Mucosa of rectum (tissue), 2 donors: ENCODE data around the gene PKP1.

Source experiments
- H3K27ac ChIP-seq, 2 donors: one replicate each; pipeline ENCODE4 v1.7.0; 2013; ENCODE audit warnings: inconsistent platforms in 2 of 2, low read depth in 2 of 2, low read length in 2 of 2
- H3K27me3 ChIP-seq, 2 donors: one replicate each; pipeline ENCODE4 v1.7.0; 2013; ENCODE audit warnings: low read length in 2 of 2; ENCODE audit not compliant: control insufficient read depth in 2 of 2, insufficient read depth in 2 of 2
- H3K36me3 ChIP-seq, 2 donors: one replicate each; pipeline ENCODE4 v1.7.0; 2013; ENCODE audit warnings: low read length in 2 of 2; ENCODE audit not compliant: control insufficient read depth in 2 of 2, insufficient read depth in 2 of 2
- H3K4me1 ChIP-seq, 2 donors: one replicate each; pipeline ENCODE4 v1.7.0; 2013; ENCODE audit warnings: low read length in 2 of 2, mild to moderate bottlenecking in 1 of 2; ENCODE audit not compliant: control insufficient read depth in 2 of 2, insufficient read depth in 2 of 2
- H3K4me3 ChIP-seq, 2 donors: one replicate each; pipeline ENCODE4 v1.7.0; 2013; ENCODE audit warnings: low read length in 2 of 2
- H3K9ac ChIP-seq, 2 donors: one replicate each; pipeline ENCODE4 v1.7.0; 2013; ENCODE audit warnings: low read length in 2 of 2, low read depth in 1 of 2, mild to moderate bottlenecking in 1 of 2
- H3K9me3 ChIP-seq, 2 donors: one replicate each; pipeline ENCODE4 v1.7.0; 2013; ENCODE audit warnings: low read length in 2 of 2; ENCODE audit not compliant: control insufficient read depth in 2 of 2
- donor health status: healthy.
- donor health status: Normal muscosa, but diverticular disease.

Gene PKP1

DNA sequence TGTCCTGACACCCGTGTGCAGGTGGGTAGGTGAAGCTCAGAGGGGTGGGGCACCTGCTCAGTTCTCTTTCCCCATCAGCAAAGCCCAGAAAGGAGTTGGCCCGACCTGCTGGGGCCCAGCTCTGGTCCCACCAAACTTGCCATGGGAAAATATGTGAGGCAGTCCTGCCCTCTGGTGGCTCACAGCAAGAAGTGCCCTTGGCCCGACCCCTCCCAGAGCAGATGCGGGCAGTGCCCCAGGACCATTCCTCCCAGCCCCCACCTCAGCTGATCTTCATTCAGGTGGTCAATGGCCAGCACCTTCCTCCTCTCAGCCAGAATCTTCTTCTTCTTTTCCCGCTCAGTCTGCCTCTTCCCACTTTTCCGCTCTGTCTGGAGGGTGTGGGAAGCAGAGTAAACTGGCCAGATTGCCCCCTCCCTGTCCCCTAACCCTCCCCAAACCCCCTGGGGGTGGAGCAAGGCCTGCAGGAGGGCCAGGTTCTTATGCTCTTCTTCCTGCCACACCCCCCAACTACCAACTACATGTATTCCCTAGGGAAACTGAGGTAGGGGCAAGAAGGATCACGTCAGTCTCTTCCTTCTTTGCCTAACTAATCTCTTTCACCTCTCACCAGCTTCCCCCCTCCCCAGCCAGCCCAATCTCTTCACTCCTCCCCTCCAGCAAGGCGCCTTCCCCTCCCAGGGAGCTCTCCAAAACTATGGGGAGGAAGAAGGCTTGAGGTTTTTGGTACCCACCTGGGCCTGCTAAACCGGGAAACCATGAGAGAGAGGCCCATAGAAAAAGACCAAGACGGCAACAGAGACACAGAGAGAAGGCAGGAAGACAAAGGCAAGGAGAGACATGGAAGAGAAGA, 78.6 kb downstream of the PKP1 start:
- H3K27ac ChIP-seq, result no peak overlapping the region
- H3K4me1 ChIP-seq, result no peaks in the 10 kb centered on the region
- no peaks in the 10 kb centered on the region for H3K9me3 ChIP-seq
- H3K9ac ChIP-seq, result no peak overlapping the region
- H3K36me3 ChIP-seq, result no peaks in the 10 kb centered on the region
- H3K4me3 ChIP-seq, result no peak overlapping the region
- H3K27me3 ChIP-seq, result peaks cover 0 to 2% of the 10 kb centered on the region in 2 donors

DNA sequence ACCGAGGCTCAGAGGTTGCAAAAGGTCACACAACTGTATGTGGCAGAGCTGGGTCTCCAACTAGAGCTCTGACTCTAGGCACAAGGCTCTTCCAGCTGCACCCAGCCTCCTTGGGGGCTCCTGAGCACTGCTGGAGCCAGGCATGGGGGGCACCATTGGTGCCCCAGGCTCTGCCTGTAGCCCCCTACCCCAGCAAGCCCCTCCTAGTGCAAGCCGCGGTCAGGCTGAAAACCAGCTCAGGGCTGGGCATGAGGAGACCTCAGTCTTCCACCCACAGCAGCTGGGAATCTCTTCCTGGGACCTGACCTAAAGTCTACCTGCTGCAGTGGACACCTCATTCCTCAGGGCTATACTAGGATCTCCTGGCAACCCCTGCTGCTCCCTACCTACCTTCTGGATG, 79.6 kb downstream of the PKP1 start:
- Histone ChIP-seq H3K27ac (no peak overlapping the region), H3K4me3 (no peak overlapping the region), H3K9ac (no peak overlapping the region), H3K27me3 (peaks cover 2 to 3% of the 10 kb centered on the region in 2 donors), H3K9me3 (no peaks in the 10 kb centered on the region), H3K36me3 (no peaks in the 10 kb centered on the region), H3K4me1 (no peaks in the 10 kb centered on the region)

GRCh38 chr1:201363467-201363866, 80.2 kb downstream of the PKP1 start:
- Histone ChIP-seq H3K9me3 (no peaks in the 10 kb centered on the region), H3K4me1 (no peaks in the 10 kb centered on the region), H3K27ac (no peak overlapping the region), H3K4me3 (no peak overlapping the region), H3K36me3 (no peaks in the 10 kb centered on the region), H3K27me3 (peaks cover 2 to 4% of the 10 kb centered on the region in 2 donors), H3K9ac (no peak overlapping the region)

GRCh38 chr1:201364808-201365105, 81.5 kb downstream of the PKP1 start:
- Histone ChIP-seq H3K36me3 (no peaks in the 10 kb centered on the region), H3K27ac (no peak overlapping the region)

GRCh38 chr1:201365251-201365650, 81.9 kb downstream of the PKP1 start:
- Histone ChIP-seq H3K36me3 (no peaks in the 10 kb centered on the region), H3K9ac (no peak overlapping the region), H3K9me3 (no peaks in the 10 kb centered on the region), H3K27ac (no peak overlapping the region), H3K4me3 (no peak overlapping the region), H3K4me1 (no peaks in the 10 kb centered on the region), H3K27me3 (peaks cover 4 to 6% of the 10 kb centered on the region in 2 donors)

More at GRCh38 chr1:201364808-201365105, 81.5 kb downstream of the PKP1 start:
- no peaks in the 10 kb centered on the region for H3K4me1 ChIP-seq
- H3K9me3 ChIP-seq, result no peaks in the 10 kb centered on the region
- H3K4me3 ChIP-seq, result no peak overlapping the region
- H3K27me3 ChIP-seq, result peaks cover 4% of the 10 kb centered on the region in 2 donors
- no peak overlapping the region for H3K9ac ChIP-seq

DNA sequence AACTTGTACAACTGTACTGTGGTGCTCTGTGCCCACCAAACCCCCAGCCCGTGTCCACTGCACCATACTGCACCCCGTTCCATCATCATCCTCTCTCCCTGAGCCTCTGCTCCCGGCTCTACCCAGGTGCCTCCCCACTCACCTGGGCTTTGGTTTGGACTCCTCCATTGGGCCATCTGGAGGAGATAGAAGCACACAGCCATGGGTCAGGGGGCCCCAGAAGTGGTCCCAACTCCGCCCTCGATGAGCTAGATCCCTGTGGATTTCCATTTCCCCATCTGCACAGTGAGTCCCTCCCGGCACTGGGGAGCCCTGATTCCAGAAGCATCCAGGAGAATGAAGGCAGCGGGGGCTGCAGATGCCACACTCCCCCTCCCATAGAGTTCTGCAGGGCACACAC, 83.4 kb downstream of the PKP1 start:
- H3K27ac ChIP-seq, result no peak overlapping the region
- no peak overlapping the region for H3K4me3 ChIP-seq
- H3K27me3 ChIP-seq, result peaks cover 4 to 6% of the 10 kb centered on the region in 2 donors
- no peak overlapping the region for H3K9ac ChIP-seq
- H3K36me3 ChIP-seq, result no peaks in the 10 kb centered on the region
- H3K4me1 ChIP-seq, result no peaks in the 10 kb centered on the region
- no peaks in the 10 kb centered on the region for H3K9me3 ChIP-seq

DNA sequence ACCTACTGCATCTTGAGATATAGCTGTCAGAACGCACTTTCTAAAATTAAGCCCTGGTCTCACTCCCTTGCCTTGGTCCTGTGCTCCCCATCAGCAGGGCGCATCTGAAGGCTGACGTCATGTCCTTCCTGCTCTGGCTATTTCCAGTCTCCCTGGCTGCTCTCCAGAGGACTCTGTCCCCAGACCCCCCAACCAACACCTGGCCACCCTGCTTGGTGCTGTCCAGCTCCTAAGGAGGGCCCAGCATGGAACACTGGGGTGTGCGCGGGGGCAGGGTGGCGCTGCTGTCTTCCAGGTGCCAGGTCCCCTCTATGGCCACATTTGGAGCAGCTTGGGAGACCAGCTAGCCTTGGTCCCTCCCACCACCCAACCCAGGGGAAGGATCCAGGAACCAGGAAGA, 85.9 kb downstream of the PKP1 start:
- Histone ChIP-seq H3K4me1 (no peaks in the 10 kb centered on the region), H3K36me3 (no peaks in the 10 kb centered on the region), H3K9me3 (no peaks in the 10 kb centered on the region), H3K27ac (no peak overlapping the region), H3K4me3 (no peak overlapping the region), H3K9ac (no peak overlapping the region), H3K27me3 (peaks cover 13 to 19% of the 10 kb centered on the region in 2 donors)

- H3K9me3 ChIP-seq, result no peaks in the 10 kb centered on the region
- no peak overlapping the region for H3K27ac ChIP-seq
- peaks cover 18 to 23% of the 10 kb centered on the region in 2 donors for H3K27me3 ChIP-seq
- no peak overlapping the region for H3K4me3 ChIP-seq
- H3K9ac ChIP-seq, result no peak overlapping the region
- H3K4me1 ChIP-seq, result no peaks in the 10 kb centered on the region
- no peaks in the 10 kb centered on the region for H3K36me3 ChIP-seq
Measured at GRCh38 chr1:201370500-201370899, 87.2 kb downstream of the PKP1 start.

DNA sequence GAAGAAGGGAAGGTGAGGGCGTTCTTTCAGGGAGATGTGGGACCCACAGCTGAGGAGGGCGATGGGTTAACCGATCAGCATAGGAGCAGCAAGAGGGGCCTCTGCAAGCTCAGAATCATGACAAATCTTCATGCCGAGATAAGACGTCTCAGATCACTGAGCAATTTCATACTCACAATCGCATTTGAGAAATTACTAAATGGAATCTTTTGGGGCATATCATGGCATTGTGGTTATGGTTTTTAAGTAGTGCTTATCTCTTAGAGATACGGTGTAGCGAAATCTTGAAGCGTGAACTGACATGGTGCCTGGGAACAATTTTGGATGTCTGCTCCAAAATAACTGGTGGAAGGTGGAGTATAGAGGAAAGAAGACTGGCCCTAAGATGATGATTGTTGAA, 88.0 kb downstream of the PKP1 start:
- no peak overlapping the region for H3K9ac ChIP-seq
- H3K9me3 ChIP-seq, result no peaks in the 10 kb centered on the region
- no peaks in the 10 kb centered on the region for H3K36me3 ChIP-seq
- H3K4me3 ChIP-seq, result no peak overlapping the region
- H3K27me3 ChIP-seq, result peaks cover 18 to 27% of the 10 kb centered on the region in 2 donors
- no peak overlapping the region for H3K27ac ChIP-seq
- no peaks in the 10 kb centered on the region for H3K4me1 ChIP-seq

DNA sequence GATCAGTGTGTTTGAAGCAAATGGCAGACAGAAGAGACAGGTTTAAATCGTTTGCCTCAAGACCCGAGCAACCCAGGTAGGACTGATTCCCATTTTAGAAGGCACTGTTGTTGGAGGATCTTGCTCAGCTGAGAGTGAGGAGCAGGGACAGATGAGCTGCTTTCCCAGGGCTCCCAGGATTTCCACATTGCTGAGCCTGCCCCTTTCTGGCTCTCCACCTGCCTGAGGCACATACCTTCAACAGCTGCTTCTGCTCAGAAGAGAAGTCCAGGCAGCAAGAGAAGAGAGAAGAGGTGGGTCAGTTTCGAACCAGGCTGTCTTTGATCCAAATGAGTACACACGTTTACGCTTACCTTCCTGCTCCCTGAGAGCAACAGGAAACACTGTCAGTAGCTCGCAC, 88.5 kb downstream of the PKP1 start:
- H3K27me3 ChIP-seq, result peaks cover 18 to 30% of the 10 kb centered on the region in 2 donors
- H3K27ac ChIP-seq, result no peak overlapping the region

More for the DNA sequence above, 88.5 kb downstream of the PKP1 start:
- Histone ChIP-seq H3K4me1 (no peaks in the 10 kb centered on the region), H3K9ac (no peak overlapping the region), H3K9me3 (no peaks in the 10 kb centered on the region), H3K4me3 (no peak overlapping the region), H3K36me3 (no peaks in the 10 kb centered on the region)
